HepG2 (cell line): ENCODE data around the gene GPR17. TPM values are rescaled to one million over a fixed set of nuclear protein-coding genes. Genes with fewer than 3 reads are reported as not detected.
A peak's percentile ranks its signal among the peaks of the same experiment; 100 is the strongest.

Source experiments
- CREM ChIP-seq, 2 experiments: sonication (generic) in 1 of 2; formaldehyde crosslinking in 1 of 2; IDR thresholded peaks; 2 replicates each; pipeline versions ENCODE4 v1.4.0 to v1.6.1; 2016 to 2020; ENCODE audit warnings: antibody characterized with exemption in 1 of 2, mild to moderate bottlenecking in 1 of 2, missing genetic modification reagents in 1 of 2
- DPF2 ChIP-seq: sonication (generic); formaldehyde crosslinking; IDR thresholded peaks from 2 replicates; pipeline ENCODE4 v1.4.0; 2020; ENCODE audit warnings: mild to moderate bottlenecking, low read depth, missing genetic modification reagents, borderline replicate concordance
- MBNL3 ChIP-seq: fragments of 250-450 bp; sonication (Bioruptor Pico); conservative IDR thresholded peaks from 2 replicates; pipeline ENCODE4 v1.8.0; 2022; ENCODE audit warnings: mild to moderate bottlenecking, inconsistent platforms
- MED8 ChIP-seq: sonication (generic); formaldehyde crosslinking; IDR thresholded peaks from 2 replicates; pipeline ENCODE4 v1.8.1; 2023; ENCODE audit warnings: mild to moderate bottlenecking, missing genetic modification reagents; ENCODE audit not compliant: insufficient replicate concordance
- NFE2L2 ChIP-seq: fragments of 150-350 bp; IDR thresholded peaks from 2 replicates; pipeline ENCODE4 v1.6.1; 2014; ENCODE audit warnings: low read length
- NKX3-1 ChIP-seq: sonication (generic); formaldehyde crosslinking; IDR thresholded peaks from 2 replicates; pipeline ENCODE4 v1.5.0; 2020; ENCODE audit warnings: missing genetic modification reagents
- NONO ChIP-seq, 2 experiments: fragments of 450-650 bp in 1 of 2; sonication (generic) in 1 of 2; formaldehyde crosslinking in 1 of 2; IDR thresholded peaks in 1 of 2; conservative IDR thresholded peaks in 1 of 2; 2 replicates each; pipeline versions ENCODE4 v1.6.1 to v1.8.0; 2017 to 2022; ENCODE audit warnings: mild to moderate bottlenecking in 1 of 2, missing genetic modification reagents in 1 of 2, moderate library complexity in 1 of 2
- RNF219 ChIP-seq: sonication (generic); formaldehyde crosslinking; IDR thresholded peaks from 2 replicates; pipeline ENCODE4 v1.5.0; 2020; ENCODE audit warnings: mild to moderate bottlenecking, missing genetic modification reagents
- SNAPC4 ChIP-seq: sonication (generic); formaldehyde crosslinking; IDR thresholded peaks from 2 replicates; pipeline ENCODE4 v1.4.0; 2020; ENCODE audit warnings: mild to moderate bottlenecking, missing genetic modification reagents
- SNAPC5 ChIP-seq: sonication (generic); formaldehyde crosslinking; IDR thresholded peaks from 2 replicates; pipeline ENCODE4 v1.8.1; 2023; ENCODE audit warnings: mild to moderate bottlenecking, missing genetic modification reagents, borderline replicate concordance
- SPEN ChIP-seq: sonication (generic); formaldehyde crosslinking; IDR thresholded peaks from 2 replicates; pipeline ENCODE4 v1.5.1; 2020; ENCODE audit warnings: low read depth, mild to moderate bottlenecking, missing genetic modification reagents
- TARDBP ChIP-seq: sonication (generic); formaldehyde crosslinking; IDR thresholded peaks from 2 replicates; pipeline ENCODE4 v1.8.0; 2022; ENCODE audit warnings: mild to moderate bottlenecking, missing genetic modification reagents
- ZFYVE20 ChIP-seq: sonication (generic); formaldehyde crosslinking; IDR thresholded peaks from 2 replicates; pipeline ENCODE4 v1.8.0; 2023; ENCODE audit warnings: low read depth, mild to moderate bottlenecking, moderate library complexity, missing genetic modification reagents, borderline replicate concordance
- ZHX1 ChIP-seq: sonication (generic); formaldehyde crosslinking; IDR thresholded peaks from 2 replicates; pipeline ENCODE4 v1.8.1; 2022; ENCODE audit warnings: low read depth, mild to moderate bottlenecking, missing genetic modification reagents
- ZNF264 ChIP-seq: sonication (generic); formaldehyde crosslinking; IDR thresholded peaks from 2 replicates; pipeline ENCODE4 v1.4.0; 2020; ENCODE audit warnings: missing genetic modification reagents
- ZNF740 ChIP-seq: sonication (generic); formaldehyde crosslinking; IDR thresholded peaks from 2 replicates; pipeline ENCODE4 v1.4.0; 2020; ENCODE audit warnings: missing genetic modification reagents
- ZNF782 ChIP-seq: sonication (generic); formaldehyde crosslinking; IDR thresholded peaks from 2 replicates; pipeline ENCODE4 v1.4.0; 2020; ENCODE audit warnings: missing genetic modification reagents, mild to moderate bottlenecking, borderline replicate concordance
- polyA plus RNA-seq, 8 experiments: library from polyadenylated mRNA; depleted of rRNA in 3 of 8; stranded (reverse) in 7 of 8; unstranded in 1 of 8; fragments of >200 nt; fragmentation: Illumina TruSeq in 4 of 8; extraction: Trizol in 4 of 8; gene quantifications; 2 replicates each; pipeline versions ENCODE4 v1.2.1 to v1.2.3, GENCODE V29; 2011 to 2016; ENCODE audit warnings: low read depth in 4 of 8, missing spikeins in 1 of 8, mixed read lengths in 1 of 8; ENCODE audit not compliant: insufficient read depth in 1 of 8
- total RNA-seq, 5 experiments: library from RNA; depleted of rRNA; stranded (reverse); fragments of >200 nt; fragmentation: Illumina TruSeq; extraction: Trizol; gene quantifications; 2 replicates each; pipeline ENCODE4 v1.2.3, GENCODE V29; 2016; ENCODE audit warnings: low read depth in 1 of 5

The GPR17 gene
- total and polyA plus RNA-seq, 2 of the 13 experiments (the other 11 are each of a cell fraction or from before 2014, with no cell fraction given): not detected

- TF ChIP-seq ZNF740 (CRISPR knock-in tag) (no peak; the same call in 1 of the 2 replicates), ZFYVE20 (CRISPR knock-in tag) (no peak), ZNF782 (CRISPR knock-in tag) (peak; percentile 48; the same call in 1 of the 2 replicates), RNF219 (no peak), SNAPC5 (peak; percentile 46; the same call in 1 of the 2 replicates), NFE2L2 (no peak), DPF2 (CRISPR knock-in tag) (no peak), CREM (IDR thresholded peaks at IDR 0.05) (no peak), CREM (CRISPR knock-in tag; IDR thresholded peaks at IDR 0.05) (no peak), TARDBP (no peak; the same call in 1 of the 2 replicates), SPEN (CRISPR knock-in tag) (peak; percentile 84), MED8 (peak; percentile 72), ZHX1 (peak; percentile 74), NKX3-1 (CRISPR knock-in tag) (peak; percentile 45; the same call in 1 of the 2 replicates), NONO (IDR thresholded peaks at IDR 0.05) (no peak), NONO (CRISPR knock-in tag; conservative IDR thresholded peaks at IDR 0.05) (peak; percentile 92), MBNL3 (CRISPR knock-in tag) (no peak), ZNF264 (peak; percentile 80; the same call in 1 of the 2 replicates), SNAPC4 (peak; percentile 83)
Measured at GRCh38 chr2:127701193-127701650, 55.3 kb downstream of the GPR17 start, which contains the start of gene SFT2D3 (continued).
